Activated B cell treated with CpG ODN at 0.5 μM for 24 hours (primary cell): ENCODE data around the gene SDK2. TPM values are rescaled to one million over a fixed set of nuclear protein-coding genes. Genes with fewer than 3 reads are reported as not detected.

Experiments
- ATAC-seq: fragments of 200-7000 bp; cut with Tn5 transposase; one replicate; pipeline ENCODE4 v1.10.0; 2021; ENCODE audit warnings: low read depth, mild to moderate bottlenecking, moderate library complexity
- CTCF ChIA-PET: fragments of 350-600 bp; sonication (Branson Sonifier 250); formaldehyde crosslinking; loops from one replicate; lab custom pipeline; 2021; ENCODE audit warnings: antibody characterized with exemption; lab: Charles Lee
- POLR2A ChIA-PET: fragments of 350-600 bp; sonication (Branson Sonifier 250); formaldehyde crosslinking; loops from one replicate; lab custom pipeline; 2021; ENCODE audit warnings: antibody characterized with exemption; lab: Charles Lee
- DNase-seq: peaks from one replicate; pipeline ENCODE4 v3.0.0; 2022
- H3K27ac Mint-ChIP-seq: one replicate; pipeline ENCODE4 v1.8.0; 2020; ENCODE audit warnings: mixed read lengths
- H3K27me3 Mint-ChIP-seq: one replicate; pipeline ENCODE4 v1.8.0; 2021; ENCODE audit warnings: mixed read lengths
- H3K36me3 Mint-ChIP-seq: one replicate; pipeline ENCODE4 v1.8.0; 2021; ENCODE audit warnings: low read depth, mixed read lengths
- H3K4me1 Mint-ChIP-seq: one replicate; pipeline ENCODE4 v1.8.0; 2021; ENCODE audit warnings: mixed read lengths
- H3K4me3 Mint-ChIP-seq: one replicate; pipeline ENCODE4 v1.8.0; 2020; ENCODE audit warnings: mild to moderate bottlenecking, mixed read lengths
- H3K9me3 Mint-ChIP-seq: one replicate; pipeline ENCODE4 v1.8.0; 2020; ENCODE audit warnings: mixed read lengths
- CTCF ChIP-seq: fragments of 200-600 bp; IDR thresholded peaks from one replicate; pipeline ENCODE4 v1.8.0; 2022; ENCODE audit warnings: antibody characterized with exemption, mild to moderate bottlenecking
- intact Hi-C: fragments of 100-400 bp; cut with micrococcal nuclease; formaldehyde crosslinking; loops from one replicate; pipeline ENCODE4 v1.15.1; 2024
- total RNA-seq: library from RNA; stranded (reverse); gene quantifications from 2 replicates; pipeline ENCODE4 v1.2.3, GENCODE V29; 2022

Gene SDK2
- total RNA-seq, 1 donor from 2014 or later, result 2.5 TPM

- POLR2A ChIA-PET, result no interaction called here
- no peak for DNase-seq
- no peaks in the 10 kb centered on the region for H3K9me3 Mint-ChIP-seq
- H3K4me1 Mint-ChIP-seq, result peaks cover 8% of the 10 kb centered on the region
- TF ChIP-seq CTCF, result no peak
- H3K27me3 Mint-ChIP-seq, result peaks cover 15% of the 10 kb centered on the region
- no peak overlapping the region for H3K4me3 Mint-ChIP-seq
- intact Hi-C loops, result no loop called here
- ATAC-seq, result no peak
- H3K27ac Mint-ChIP-seq, result no peak overlapping the region
- CTCF ChIA-PET, result no interaction called here
- no peaks in the 10 kb centered on the region for H3K36me3 Mint-ChIP-seq
These were observed 359.2 kb downstream of the SDK2 start for GRCh38 chr17:73284906-73285602.
